GM18867 (cell line): Measurements from ENCODE around the gene SPON1.
"Not testable (repeated sequence)": the region's sequence is repeated elsewhere in the genome, so short reads cannot be mapped to it uniquely, and the experiment has no call there.

ENCODE experiments used
- ATAC-seq: cut with Tn5 transposase; IDR thresholded peaks from one replicate; pipeline ENCODE4 v1.9.1; 2021; ENCODE audit warnings: mild to moderate bottlenecking, moderate library complexity; ENCODE audit not compliant: unreplicated experiment

The SPON1 gene

DNA sequence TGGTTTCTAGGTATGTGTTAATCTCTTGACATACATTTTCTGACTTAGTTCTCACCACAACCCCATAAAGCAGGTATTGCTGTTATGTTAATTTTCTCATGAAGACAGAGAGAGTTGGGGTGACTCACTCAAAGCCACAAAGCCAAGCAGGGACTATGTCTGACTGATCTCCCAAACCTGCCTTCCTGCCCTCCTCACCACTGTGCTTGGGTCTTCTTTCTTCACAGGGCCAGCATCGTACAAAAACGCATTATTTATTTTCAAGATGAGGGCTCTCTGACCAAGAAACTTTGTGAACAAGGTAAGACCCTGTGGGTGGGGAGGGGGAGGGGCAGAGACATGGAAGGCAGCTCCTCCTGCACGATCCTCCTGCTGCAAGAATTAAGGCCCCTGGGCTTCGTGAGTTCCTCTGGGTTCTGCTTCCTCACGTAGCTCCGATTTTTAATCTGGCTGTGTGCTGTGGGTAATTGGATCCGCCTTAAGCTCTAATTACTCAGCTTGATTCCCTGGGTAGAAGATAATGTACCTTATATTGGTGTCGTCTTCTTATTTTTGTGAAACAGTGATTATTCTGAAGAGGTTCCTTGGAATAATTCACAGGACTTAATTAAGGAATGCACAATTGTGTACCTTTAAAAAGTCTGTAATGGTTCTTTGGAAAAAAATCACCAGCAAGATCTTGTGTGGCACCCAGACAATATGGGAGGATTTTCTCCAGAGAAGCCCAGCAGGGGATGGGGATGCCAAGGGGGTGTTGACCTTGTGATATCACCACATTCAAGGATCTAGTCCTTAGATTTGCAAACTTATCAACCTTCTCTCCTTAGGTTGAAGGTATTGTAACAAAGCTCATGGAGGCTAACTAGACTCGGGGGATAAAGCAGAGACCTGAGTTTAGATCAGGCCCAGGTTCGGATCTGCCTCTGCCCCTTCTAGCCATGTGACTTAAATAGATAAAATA lies 112.9 kb downstream of the SPON1 start:
- ATAC-seq = no peak

DNA sequence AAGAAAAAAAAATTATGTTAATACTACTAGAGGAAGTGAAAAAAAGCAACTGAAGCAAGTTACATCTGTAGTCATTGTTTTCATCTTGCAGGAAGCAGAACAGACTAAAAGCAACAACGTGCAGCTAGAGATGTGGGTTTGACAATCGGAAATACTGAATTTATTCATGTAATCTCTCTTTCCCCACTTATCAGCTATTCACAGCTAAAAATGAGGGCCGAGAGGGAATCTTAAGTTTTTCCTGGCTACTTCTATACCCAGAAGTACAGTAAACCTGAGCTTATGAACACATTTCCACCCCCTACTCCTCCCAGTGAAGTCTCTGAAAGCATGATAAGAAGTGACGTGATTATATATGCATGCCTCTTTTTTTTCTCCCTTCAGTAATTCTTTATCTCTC lies 116.5 kb downstream of the SPON1 start:
- no peak for ATAC-seq

DNA sequence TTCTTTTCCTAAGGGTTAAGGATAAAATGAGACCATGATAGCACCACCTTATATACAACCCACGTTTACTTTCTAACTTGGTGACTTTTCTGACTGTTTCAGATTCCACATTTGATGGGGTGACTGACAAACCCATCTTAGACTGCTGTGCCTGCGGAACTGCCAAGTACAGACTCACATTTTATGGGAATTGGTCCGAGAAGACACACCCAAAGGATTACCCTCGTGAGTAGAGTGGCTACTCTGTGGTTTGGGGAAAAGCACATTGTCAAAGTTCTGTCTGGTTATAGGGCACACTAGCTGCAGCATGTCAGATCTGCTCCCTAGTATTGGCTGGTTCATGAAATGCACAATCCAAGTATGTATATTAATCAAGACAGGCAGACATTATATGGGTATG lies 117.3 kb downstream of the SPON1 start:
- no peak for ATAC-seq

DNA sequence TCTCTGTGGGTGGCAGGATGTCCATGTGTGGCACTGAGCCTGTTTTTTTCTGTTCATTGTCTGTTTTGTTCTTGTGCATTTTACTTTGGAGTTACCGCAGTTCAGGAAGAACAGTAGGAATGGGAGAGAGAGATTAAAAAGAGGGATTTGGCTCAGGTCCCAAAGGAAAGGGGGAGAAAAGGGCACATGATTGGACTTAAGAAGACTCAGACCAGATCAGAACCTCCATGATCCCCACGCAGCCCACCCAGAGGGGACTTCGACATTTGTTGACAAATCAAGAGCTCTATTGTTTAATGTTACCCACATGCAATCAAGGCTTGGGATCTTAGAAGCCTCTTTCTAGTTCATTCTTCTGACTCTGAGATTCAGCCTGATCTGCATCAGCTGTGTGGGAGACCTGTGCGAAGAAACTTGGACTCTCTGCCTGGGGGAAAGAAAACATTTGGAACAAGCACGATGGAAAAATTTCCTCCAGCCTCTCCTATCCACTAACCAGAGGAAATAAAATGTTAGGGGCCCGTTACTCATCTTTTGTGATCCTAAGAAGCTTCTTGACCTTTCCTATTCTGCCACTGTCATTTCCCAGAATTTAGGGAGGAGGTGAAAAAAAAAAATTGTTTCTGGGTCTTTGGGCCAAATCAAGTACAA lies 119.2 kb downstream of the SPON1 start:
- ATAC-seq = no peak

DNA sequence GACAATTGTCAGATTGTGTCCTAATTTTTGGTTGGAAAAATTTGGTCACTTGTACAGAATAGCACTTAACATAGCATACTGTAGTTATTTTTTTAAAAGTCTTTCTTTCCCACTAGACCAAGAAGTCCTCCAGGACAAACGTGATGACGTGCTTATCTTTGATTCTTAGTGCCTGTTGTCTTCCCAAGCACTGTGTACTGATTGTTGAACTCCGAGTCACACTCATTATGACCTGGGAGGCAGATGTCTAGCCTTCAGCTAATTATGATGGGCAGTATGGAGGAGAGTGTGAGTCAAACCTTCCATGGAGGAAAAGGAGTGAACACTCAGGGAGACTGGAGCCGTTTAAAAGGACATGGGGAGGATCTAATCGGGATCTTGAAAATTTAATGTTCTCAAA lies 119.8 kb downstream of the SPON1 start:
- ATAC-seq = no peak

DNA sequence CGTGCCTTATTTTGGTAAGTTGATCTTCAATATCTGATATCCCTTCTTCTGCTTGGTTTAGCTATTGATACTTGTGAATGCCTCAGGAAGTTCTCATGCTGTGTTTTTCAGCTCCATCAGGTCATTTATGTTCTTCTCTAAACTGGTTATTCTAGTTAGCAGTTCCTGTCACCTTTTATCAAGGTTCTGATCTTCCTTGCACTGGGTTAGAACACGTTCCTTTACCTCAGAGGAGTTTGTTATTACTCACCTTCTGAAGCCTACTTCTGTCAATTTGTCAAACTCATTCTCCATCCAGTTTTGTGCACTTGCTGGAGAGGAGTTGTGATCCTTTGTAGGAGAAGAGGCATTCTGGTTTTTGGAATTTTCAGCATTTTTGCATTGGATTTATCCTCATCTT lies 126.3 kb downstream of the SPON1 start:
- ATAC-seq = not testable (repeated sequence)

DNA sequence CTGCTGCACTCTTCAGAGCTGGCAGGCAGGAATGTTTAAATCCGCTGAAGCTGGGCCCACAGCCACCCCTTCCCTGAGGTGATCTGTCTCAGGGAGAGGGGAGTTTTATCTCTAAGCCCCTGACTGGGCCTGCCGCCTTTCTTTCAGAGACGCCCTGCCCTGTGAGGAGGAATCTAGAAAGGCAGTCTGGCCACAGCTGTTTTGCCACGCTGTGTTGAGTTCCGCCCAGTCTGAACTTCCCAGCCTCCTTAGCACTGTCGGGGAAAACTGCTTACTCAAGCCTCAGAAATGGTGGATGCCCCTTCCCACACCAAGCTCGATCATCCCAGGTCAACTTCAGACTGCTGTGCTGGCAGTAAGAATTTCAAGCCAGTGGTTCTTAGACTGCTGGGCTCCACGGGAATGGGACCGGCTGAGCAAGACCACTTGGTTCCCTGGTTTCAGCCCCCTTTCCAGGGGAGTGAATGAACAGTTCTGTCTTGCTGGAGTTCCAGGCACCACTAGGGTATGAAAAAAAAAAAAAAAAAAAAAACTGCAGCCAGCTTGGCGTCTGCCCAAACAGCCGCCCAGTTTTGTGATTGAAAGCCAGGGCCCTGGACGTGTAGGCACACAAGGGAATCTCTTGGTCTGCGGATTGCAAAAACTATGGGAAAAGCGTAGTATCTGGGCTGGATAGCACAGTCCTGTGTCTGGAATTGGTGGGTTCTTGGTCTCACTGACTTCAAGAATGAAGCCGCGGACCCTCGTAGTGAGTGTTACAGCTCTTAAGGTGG lies 127.4 kb downstream of the SPON1 start:
- ATAC-seq = no peak

DNA sequence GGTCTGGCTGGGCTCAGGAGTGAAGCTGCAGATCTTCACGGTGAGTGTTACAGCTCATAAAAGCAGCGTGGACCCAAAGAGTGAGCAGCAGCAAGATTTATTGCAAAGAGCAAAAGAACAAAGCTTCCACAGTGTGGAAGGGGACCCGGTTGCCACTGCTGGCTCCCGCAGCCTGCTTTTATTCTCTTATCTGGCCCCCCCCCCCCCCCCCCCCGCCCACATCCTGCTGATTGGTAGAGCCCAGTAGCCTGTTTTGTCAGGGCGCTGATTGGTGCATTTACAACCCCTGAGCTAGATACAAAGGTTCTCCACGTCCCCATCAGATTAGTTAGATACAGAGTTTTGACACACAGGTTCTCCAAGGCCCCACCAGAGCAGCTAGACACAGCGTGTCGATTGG lies 128.1 kb downstream of the SPON1 start:
- not testable (repeated sequence) for ATAC-seq

DNA sequence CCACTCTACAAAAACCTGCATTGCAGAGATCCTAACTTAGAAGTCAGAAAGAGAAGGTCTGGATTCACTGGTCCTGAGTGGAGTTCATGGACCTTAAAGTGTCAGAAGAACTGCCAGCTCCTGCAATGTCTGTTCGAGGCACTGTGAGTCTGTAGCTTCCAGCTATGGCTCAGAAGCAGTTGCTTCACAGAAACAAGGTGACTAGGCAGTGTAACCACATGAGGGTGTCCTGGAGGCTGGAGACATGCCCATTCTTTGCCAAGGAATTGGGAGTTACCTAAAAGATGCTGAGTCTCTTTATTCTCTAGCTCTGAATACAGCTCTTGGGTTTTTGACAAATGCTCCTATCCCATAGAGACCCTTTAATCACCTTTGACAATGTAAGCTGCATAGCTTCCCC lies 130.5 kb downstream of the SPON1 start:
- ATAC-seq = no peak

DNA sequence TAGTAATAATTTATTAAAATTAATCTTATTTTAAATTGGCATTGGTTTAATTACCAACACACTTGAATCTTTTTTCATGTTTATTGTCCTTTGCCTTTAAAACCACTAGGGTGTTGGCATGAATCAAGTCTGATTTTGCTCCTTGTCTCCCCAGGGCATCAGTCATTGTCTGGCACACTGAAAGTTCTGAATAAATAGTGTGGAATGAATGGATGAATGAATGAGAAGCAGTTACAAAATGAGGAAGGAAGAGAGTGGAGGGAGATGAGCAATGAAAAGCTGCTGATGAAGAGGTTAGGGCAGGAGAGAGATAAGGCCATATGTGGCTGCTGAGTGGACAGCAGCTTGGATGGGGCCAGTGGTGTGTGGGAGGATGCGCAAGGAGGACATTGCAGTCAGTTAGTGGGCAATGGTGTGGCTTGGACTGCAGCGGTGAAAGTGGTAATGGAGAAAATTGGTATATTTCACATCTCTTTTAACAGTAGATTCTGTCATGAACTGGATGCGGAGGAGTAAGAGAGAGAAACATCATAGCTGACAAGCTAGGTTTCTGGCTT lies 132.0 kb downstream of the SPON1 start:
- no peak for ATAC-seq

DNA sequence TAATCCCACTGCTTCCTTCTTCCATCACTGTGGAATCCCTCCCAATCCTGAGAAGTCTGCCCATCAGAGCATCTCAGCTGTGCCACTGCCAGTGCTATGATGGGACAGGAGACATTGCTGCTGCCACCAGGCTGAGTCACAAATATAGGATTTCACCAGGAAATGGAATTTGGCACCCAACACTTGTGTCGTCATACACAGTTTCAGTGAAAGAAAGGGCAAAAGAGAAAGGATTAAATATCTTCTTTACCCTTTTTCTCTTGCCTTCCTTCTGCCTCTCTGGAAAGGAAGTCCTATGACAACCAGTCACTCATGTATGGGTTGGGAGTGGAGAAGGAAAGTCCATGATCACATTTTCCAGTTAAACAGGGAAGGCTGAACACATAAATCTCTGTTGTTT lies 133.4 kb downstream of the SPON1 start:
- no peak for ATAC-seq

DNA sequence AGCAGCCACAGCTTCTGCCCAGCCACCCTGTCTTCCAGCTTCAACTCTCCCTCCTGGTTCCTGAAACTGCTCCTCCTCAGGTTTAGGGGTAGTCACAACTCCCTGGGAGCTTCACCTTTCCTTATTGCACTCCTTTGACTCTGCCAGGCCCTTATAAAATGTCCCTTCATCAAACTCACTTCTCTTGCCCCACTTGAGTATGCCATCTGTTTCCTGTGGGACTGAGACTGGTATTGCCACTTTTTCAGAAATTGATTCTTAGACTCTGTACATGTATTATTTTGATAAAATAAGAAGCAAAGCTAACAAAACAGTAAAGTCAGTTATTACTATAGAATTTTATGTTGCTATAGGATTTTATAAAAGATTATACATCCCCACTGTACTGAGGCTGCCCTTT lies 134.1 kb downstream of the SPON1 start:
- ATAC-seq = no peak

DNA sequence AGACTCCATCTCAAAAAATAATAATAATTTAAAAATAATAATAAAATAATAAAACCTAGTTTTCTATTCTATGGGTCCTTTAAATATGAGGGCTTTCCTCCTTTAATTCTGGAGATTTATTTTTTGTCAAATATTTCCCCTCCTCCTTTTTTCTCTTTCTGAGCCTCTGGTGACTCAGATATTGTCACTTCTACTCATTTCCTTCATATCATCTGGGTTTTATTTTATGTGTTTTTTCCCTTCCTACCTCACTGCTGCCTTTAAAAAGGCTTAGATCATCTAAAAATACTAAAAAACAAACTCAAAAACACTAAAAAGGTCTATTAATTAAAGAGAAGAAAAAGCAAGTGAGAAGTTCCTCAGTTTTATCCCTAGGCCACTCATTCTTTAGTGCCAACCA lies 138.9 kb downstream of the SPON1 start:
- ATAC-seq = no peak

DNA sequence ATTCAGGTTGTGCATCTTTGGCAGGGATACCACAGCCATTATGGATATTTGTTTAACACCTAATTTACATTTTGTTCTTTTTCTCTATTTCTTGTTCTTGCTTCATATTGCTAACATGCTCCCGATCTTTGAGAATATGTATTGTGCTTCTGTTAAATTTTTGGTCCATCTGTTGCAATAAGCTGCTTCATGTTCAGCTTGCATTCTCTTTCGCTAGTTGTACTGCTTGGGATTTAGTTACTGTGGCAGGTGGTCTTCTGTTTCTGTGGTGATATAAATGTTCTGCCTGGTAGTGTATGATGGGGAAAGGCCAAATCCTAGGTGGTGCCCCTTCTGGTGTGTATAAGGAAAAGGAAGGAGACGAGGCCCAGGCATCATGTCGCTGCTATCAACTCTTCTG lies 140.2 kb downstream of the SPON1 start:
- ATAC-seq = no peak

DNA sequence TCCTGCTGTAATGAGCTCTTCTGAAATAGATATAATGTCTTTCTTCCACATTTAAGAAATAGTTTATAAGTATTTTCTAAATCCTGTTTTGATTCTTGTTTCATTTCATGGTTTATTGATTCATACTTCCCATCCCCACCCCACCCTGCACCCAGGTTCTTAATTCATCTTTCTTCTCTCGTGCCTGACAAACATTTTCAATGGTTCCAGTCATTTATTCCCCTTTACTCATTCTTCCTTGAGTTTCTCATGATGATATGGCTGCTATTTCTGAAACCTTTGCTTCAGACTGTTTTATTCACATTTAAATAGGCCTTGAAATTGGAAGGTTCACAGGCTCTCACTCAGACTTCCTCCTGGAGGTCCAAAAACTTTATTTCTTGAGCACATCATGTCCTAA lies 142.9 kb downstream of the SPON1 start:
- ATAC-seq = no peak

DNA sequence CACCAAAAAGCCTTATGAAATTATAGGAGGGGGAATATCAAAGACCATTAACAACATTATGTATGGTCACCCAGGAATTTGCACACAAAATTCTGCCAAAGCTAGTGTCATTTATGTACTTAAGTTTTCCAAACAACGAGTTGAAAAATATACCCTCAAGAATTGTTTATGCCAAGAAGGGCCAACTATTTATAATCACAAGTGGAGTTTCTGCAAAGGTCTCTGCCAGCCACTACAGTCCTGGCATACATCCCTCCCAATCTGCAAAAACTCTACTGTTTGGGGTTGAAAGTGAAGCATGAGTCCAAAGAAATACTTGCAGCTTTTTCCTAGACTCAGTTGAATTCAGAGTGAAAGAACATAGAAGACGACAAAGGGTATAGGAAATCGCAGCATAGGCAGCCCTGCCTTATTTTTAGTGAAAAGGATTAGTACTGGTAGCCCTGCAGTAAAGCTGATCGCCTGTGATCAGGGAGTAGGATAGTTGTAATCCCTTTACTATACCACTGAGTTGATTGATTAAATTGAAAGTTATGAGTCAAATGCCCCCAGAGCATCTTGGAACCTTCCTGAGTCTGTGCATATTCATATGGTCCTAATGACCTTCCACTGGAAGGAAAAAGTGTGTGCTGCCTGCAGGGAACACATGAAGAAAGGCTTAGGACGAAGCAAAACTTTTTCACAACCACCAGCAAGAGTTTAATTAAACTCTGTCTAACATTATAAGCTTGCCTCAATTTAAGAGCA lies 144.0 kb downstream of the SPON1 start:
- ATAC-seq = no peak

DNA sequence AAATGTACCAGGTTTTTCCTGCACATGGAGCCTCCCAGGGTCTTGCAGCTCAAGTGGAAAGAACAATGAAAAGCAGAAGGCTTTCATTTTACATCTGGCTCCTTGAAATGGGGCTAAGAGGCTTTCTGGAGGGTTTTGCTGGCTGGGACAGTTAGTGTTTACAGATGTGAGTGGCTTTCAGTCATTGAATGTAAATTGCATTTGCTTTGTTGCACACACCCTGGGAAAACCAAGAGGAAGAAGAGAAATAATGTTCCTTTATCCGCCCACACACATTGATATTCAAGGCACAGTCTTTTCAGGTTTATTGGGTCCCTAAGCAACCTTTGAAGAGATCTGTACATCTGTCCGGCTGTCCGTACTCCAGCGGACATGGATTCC lies 144.5 kb downstream of the SPON1 start:
- no peak for ATAC-seq

DNA sequence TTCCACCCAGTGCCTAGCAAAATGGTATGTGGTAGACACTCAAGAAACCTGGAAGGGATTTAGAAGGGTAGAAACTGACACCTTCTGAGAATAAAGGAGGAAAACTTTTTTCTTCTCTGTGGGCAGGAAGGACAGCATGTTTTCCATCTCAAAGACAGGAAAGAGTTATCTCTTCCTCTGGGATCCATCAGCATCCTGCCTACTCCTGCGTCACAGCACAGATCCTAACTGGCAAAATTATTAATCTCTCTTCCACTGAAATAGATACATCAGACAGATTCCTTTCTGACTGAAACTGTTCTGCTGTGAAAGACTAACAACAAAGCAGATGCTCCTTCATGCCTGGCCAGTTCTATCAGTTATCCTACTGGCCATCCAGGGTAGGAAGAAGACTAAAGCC lies 147.2 kb downstream of the SPON1 start:
- no peak for ATAC-seq

DNA sequence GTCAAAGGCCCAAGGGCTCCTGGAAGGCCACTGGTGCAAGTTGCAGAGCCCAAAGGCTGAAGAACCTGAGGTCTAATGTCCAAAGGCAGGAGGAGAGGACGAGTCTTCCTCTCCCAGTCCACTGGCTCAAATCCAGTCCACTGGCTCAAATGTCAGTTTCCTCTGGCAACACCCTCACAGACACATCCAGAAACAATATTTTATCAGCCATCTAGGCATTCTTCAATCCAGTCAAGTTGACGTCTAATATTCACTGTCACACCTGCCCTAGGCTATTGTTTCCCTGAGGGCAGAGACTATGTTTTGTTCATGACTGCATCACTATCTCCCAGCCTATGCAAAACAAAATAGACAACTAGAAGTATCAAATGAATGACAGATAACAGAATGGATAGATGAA lies 148.1 kb downstream of the SPON1 start:
- ATAC-seq = no peak

DNA sequence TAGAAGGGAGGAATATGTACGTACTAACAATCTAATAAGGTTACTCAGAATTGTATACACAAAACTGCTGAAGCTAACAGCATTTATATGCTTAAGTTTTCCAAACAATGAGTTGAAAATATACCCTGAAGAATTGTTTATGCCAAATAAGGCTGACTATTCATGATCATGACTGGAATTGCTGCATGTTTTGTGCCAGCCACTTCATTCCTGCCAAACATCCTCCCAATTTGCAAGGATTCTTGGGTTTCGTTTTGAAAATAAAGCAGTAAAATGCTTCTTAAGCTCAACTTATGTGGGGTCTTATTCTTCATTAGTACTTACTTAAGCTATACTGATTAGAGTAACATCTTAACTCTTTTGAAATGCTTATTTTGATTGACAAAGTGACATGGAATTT lies 149.0 kb downstream of the SPON1 start:
- no peak for ATAC-seq

DNA sequence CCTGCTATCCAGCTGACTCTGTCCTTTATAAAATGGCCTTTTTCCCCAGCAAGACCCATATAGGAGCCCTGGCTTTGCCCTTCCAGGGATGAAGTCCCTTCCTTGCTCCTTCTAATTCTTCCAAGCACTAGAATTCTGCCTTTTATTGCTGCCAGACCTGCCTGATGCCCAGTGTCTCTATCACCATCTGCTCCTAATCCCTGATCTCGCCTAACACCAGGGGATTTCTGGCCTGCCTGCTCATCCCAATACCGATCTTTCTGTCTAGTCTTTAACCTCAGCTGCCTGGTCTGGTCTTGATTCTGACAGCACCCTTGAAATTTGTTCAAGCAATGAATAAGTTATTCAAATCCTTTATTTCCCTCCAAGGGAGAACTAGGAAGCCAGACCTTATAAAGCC lies 150.2 kb downstream of the SPON1 start:
- ATAC-seq = no peak
